B cell (primary cell): Measurements from ENCODE around the gene PRTFDC1.

Experiments used
- CTCF ChIP-seq: fragments of 200-600 bp; IDR thresholded peaks from one replicate; pipeline ENCODE4 v1.8.0; 2022; ENCODE audit warnings: antibody characterized with exemption, mild to moderate bottlenecking
- EZH2 ChIP-seq: IDR thresholded peaks from 2 replicates; pipeline ENCODE4 v1.6.1; 2012; ENCODE audit warnings: borderline replicate concordance, low read depth, mild to moderate bottlenecking, moderate library complexity, low read length; ENCODE audit not compliant: insufficient read depth, poor library complexity, severe bottlenecking

GRCh38 chr10:24849501-24850299 is 102.7 kb downstream of the PRTFDC1 start:
- no peak for TF ChIP-seq EZH2
- no peak for TF ChIP-seq CTCF
